GM23338 (cell line): ENCODE results near the gene TFPI. TPM values are rescaled to one million over a fixed set of nuclear protein-coding genes. Genes with fewer than 3 reads are reported as not detected.

Experiments used
- ATAC-seq: fragments of 200-7000 bp; cut with Tn5 transposase; 3 replicates; pipeline ENCODE4 v1.9.1; 2020
- DNase-seq: peaks from one replicate; pipeline ENCODE4 v3.0.0-alpha.2; 2015; ENCODE audit warnings: low spot score
- H2AFZ ChIP-seq: fragments of 200-600 bp; sonication (generic); 2 replicates; pipeline ENCODE4 v1.8.0; 2016; ENCODE audit warnings: antibody characterized with exemption, mild to moderate bottlenecking, moderate library complexity
- H3F3A ChIP-seq: fragments of 200-600 bp; sonication (generic); replicated peaks from 2 replicates; pipeline ENCODE4 v1.8.0; 2017; ENCODE audit warnings: antibody characterized with exemption, mixed run types, low read depth
- H3K27ac ChIP-seq: fragments of 200-600 bp; sonication (generic); 2 replicates; pipeline ENCODE4 v1.6.1; 2016; ENCODE audit warnings: low read depth
- H3K27me3 ChIP-seq: fragments of 200-600 bp; sonication (generic); 2 replicates; pipeline ENCODE4 v1.8.0; 2016; ENCODE audit warnings: mild to moderate bottlenecking, mixed run types, moderate library complexity; ENCODE audit not compliant: insufficient read depth
- H3K36me3 ChIP-seq: fragments of 200-600 bp; sonication (generic); 2 replicates; pipeline ENCODE4 v1.8.0; 2016; ENCODE audit warnings: mild to moderate bottlenecking; ENCODE audit not compliant: insufficient read depth
- H3K4me1 ChIP-seq: fragments of 200-600 bp; sonication (generic); 2 replicates; pipeline ENCODE4 v1.8.0; 2016; ENCODE audit warnings: mild to moderate bottlenecking, moderate library complexity; ENCODE audit not compliant: insufficient read depth
- H3K4me2 ChIP-seq: fragments of 200-600 bp; sonication (generic); 2 replicates; pipeline ENCODE4 v1.7.1; 2017; ENCODE audit warnings: mixed run types
- H3K4me3 ChIP-seq: fragments of 200-600 bp; sonication (generic); 2 replicates; pipeline ENCODE4 v1.6.1; 2016; ENCODE audit warnings: mixed run types
- H3K79me2 ChIP-seq: fragments of 200-600 bp; sonication (generic); replicated peaks from 2 replicates; pipeline ENCODE4 v1.8.0; 2017; ENCODE audit warnings: mild to moderate bottlenecking; ENCODE audit not compliant: insufficient read depth
- H3K9me2 ChIP-seq: fragments of 200-600 bp; sonication (generic); 2 replicates; pipeline ENCODE4 v1.8.0; 2017; ENCODE audit not compliant: insufficient read depth
- H4K20me1 ChIP-seq: fragments of 200-600 bp; sonication (generic); replicated peaks from 2 replicates; pipeline ENCODE4 v1.8.0; 2017; ENCODE audit warnings: mild to moderate bottlenecking; ENCODE audit not compliant: insufficient read depth
- H3K27ac Mint-ChIP-seq: 2 replicates; pipeline ENCODE4 v1.8.0; 2020; ENCODE audit warnings: inconsistent platforms, mild to moderate bottlenecking, moderate library complexity, mixed read lengths
- H3K27me3 Mint-ChIP-seq: 3 replicates; pipeline ENCODE4 v1.8.0; 2022; ENCODE audit warnings: low read depth, mild to moderate bottlenecking, moderate library complexity, mixed read lengths, inconsistent platforms; ENCODE audit not compliant: insufficient read depth, poor library complexity
- H3K36me3 Mint-ChIP-seq: 3 replicates; pipeline ENCODE4 v1.8.0; 2021; ENCODE audit warnings: low read depth, mild to moderate bottlenecking, inconsistent platforms, moderate library complexity, mixed read lengths
- H3K4me1 Mint-ChIP-seq: 3 replicates; pipeline ENCODE4 v1.8.0; 2020; ENCODE audit warnings: mild to moderate bottlenecking, inconsistent platforms, mixed read lengths
- H3K4me3 Mint-ChIP-seq: 3 replicates; pipeline ENCODE4 v1.8.0; 2021; ENCODE audit warnings: moderate library complexity, mild to moderate bottlenecking, inconsistent platforms, mixed read lengths
- H3K9me3 Mint-ChIP-seq: 3 replicates; pipeline ENCODE4 v1.8.0; 2020; ENCODE audit warnings: moderate library complexity, mild to moderate bottlenecking, inconsistent platforms, mixed read lengths
- CREB1 ChIP-seq: fragments of 250-450 bp; sonication (Bioruptor Pico); IDR thresholded peaks from 2 replicates; pipeline ENCODE4 v1.5.0; 2020; ENCODE audit warnings: low read depth, mild to moderate bottlenecking, moderate library complexity
- CTCF ChIP-seq, 2 experiments: fragments of 200-600 bp in 1 of 2; sonication (generic) in 1 of 2; conservative IDR thresholded peaks; 2 replicates each; pipeline versions ENCODE4 v1.5.1 to v1.6.1; 2016 to 2017; ENCODE audit warnings: antibody characterized with exemption in 2 of 2, low read depth in 2 of 2, mild to moderate bottlenecking in 2 of 2, moderate library complexity in 1 of 2
- EZH2phosphoT487 ChIP-seq: fragments of 200-600 bp; sonication (generic); IDR thresholded peaks from one replicate; pipeline ENCODE4 v1.8.1; 2018; ENCODE audit warnings: antibody characterized with exemption; ENCODE audit not compliant: unreplicated experiment
- JUNB ChIP-seq: IDR thresholded peaks from one replicate; pipeline ENCODE4 v1.6.1; 2016; ENCODE audit warnings: antibody characterized with exemption; ENCODE audit not compliant: unreplicated experiment
- POLR2AphosphoS5 ChIP-seq: IDR thresholded peaks from 2 replicates; pipeline ENCODE4 v1.6.1; 2016; ENCODE audit warnings: antibody characterized with exemption, low read depth
- ZNF331 ChIP-seq: fragments of 250-450 bp; sonication (Bioruptor Pico); IDR thresholded peaks from 2 replicates; pipeline ENCODE4 v1.5.0; 2020; ENCODE audit warnings: low read depth, mild to moderate bottlenecking, moderate library complexity
- ZNF462 ChIP-seq: fragments of 250-450 bp; sonication (Bioruptor Pico); IDR thresholded peaks from 2 replicates; pipeline ENCODE4 v1.5.0; 2020; ENCODE audit warnings: mild to moderate bottlenecking, moderate library complexity
- polyA plus RNA-seq: library from polyadenylated mRNA; unstranded; fragments of >200 nt; fragmentation: Nextera tagmentation; extraction: Ambion mirVana; gene quantifications from 2 replicates; pipeline ENCODE4 v1.2.1, GENCODE V29; 2016
- total RNA-seq: library from RNA; depleted of rRNA; stranded (reverse); fragments of >200 nt; shearing (Covaris generic); gene quantifications from 2 replicates; pipeline ENCODE4 v1.2.3, GENCODE V29; 2014

Gene TFPI
- total and polyA plus RNA-seq, 2 experiments from 2014 or later, result 1.8 to 1.9 TPM

DNA sequence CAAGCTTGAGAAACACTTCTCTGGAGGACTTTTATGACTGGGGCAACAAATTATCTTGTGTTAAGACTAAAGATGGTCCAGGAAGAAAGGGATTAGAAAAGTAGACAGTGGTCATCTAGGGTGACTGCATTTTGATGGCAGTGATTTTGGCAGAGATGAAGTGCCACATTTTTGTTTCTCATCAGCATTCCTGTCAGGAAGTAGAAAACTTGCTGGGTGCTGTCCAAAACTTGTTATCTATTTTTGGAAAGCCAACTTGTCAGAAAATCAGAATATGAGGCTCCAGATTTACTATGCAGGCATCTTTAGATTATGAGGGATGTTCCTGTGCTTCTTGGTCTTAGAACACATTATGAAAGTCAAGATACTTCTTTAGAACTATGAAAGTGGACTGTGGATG lies 77.2 kb downstream of the TFPI start (continued):
- TF ChIP-seq ZNF462 (CRISPR knock-in tag), result no peak

GRCh38 chr2:187475499-187476248 lies 78.6 kb downstream of the TFPI start:
- Histone ChIP-seq H3K36me3 (no peaks in the 10 kb centered on the region), H2AFZ (no peak overlapping the region), H3K79me2 (no peaks in the 10 kb centered on the region), H3F3A (no peaks in the 10 kb centered on the region), H3K4me3 (no peak overlapping the region), H3K9me2 (no peaks in the 10 kb centered on the region), H4K20me1 (no peaks in the 10 kb centered on the region), H3K27me3 (no peaks in the 10 kb centered on the region), H3K27ac (no peak overlapping the region), H3K4me2 (no peak overlapping the region), H3K4me1 (no peaks in the 10 kb centered on the region)
- H3K4me3 Mint-ChIP-seq, result no peak overlapping the region
- no peaks in the 10 kb centered on the region; the same call in 2 of the 3 replicates for H3K4me1 Mint-ChIP-seq
- ATAC-seq (no peak), DNase-seq (no peak)
- no peaks in the 10 kb centered on the region for H3K36me3 Mint-ChIP-seq
- no peaks in the 10 kb centered on the region for H3K9me3 Mint-ChIP-seq
- H3K27me3 Mint-ChIP-seq, result no peaks in the 10 kb centered on the region
- no peak overlapping the region for H3K27ac Mint-ChIP-seq
- TF ChIP-seq ZNF331 (CRISPR knock-in tag), result no peak
- TF ChIP-seq CREB1 (CRISPR knock-in tag), result no peak
- TF ChIP-seq POLR2AphosphoS5, result no peak
- no peak for TF ChIP-seq ZNF462 (CRISPR knock-in tag)
- TF ChIP-seq EZH2phosphoT487, result no peak
- no peak for TF ChIP-seq JUNB
- no peak for TF ChIP-seq CTCF (conservative IDR thresholded peaks at IDR 0.05; ENCODE audit: low read depth in 2 of 2)
